ENCODE measurements around the gene ADARB2.

ADARB2 gene

DNA sequence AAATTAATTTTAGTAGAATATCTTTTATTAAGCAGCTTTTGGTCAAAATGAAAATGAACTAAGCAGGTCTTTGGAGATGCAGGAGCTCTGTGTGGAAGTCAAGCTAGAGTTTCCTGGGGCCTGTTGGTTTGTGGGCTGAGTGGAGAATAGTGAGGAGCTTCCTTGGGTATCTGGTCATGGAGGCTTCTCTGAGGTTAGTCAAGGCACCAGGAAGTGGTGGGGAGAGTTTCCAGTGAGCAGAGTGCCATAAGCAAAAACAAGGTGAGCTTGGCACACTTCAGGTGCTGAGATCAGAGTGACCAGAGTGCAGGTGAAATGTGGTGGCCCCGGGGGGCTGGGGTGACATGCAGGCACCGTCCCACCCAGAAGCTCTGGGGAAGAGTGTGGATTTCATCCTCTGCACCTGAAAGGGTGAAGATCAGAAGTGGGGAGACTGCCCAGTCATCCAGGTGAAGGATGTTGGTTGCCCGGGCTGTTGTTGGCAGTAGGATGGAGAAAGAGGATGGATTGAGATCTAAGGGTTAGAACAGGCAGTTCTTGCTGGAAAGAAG lies 603.8 kb downstream of the ADARB2 start:
- Histone ChIP-seq H3K4me3 (replicated peaks; ENCODE audit: insufficient read depth, low read length) (no peak overlapping the region), H3K27me3 (ENCODE audit: insufficient read depth, poor library complexity, severe bottlenecking) (no peaks in the 10 kb centered on the region), H3K27ac (replicated peaks) (no peak overlapping the region)
- TF ChIP-seq SPI1 (IDR thresholded peaks at IDR 0.05; ENCODE audit: borderline replicate concordance, low read depth) (no peak), CTCF (IDR thresholded peaks at IDR 0.05; ENCODE audit: insufficient read depth, low read length) (no peak), POLR2AphosphoS5 (IDR thresholded peaks at IDR 0.05; ENCODE audit: low read depth) (no peak), REST (IDR thresholded peaks at IDR 0.05; ENCODE audit: insufficient replicate concordance, low read depth) (no peak), GABPA (IDR thresholded peaks at IDR 0.05; ENCODE audit: low read depth) (no peak)
- no peak for DNase-seq (ENCODE audit: low read depth in 1 of 2, low spot score in 1 of 2)

- TF ChIP-seq POLR2AphosphoS5 (IDR thresholded peaks at IDR 0.05; ENCODE audit: low read depth) (no peak), CTCF (IDR thresholded peaks at IDR 0.05; ENCODE audit: insufficient read depth, low read length) (no peak), REST (IDR thresholded peaks at IDR 0.05; ENCODE audit: insufficient replicate concordance, low read depth) (no peak), SPI1 (IDR thresholded peaks at IDR 0.05; ENCODE audit: borderline replicate concordance, low read depth) (no peak), GABPA (IDR thresholded peaks at IDR 0.05; ENCODE audit: low read depth) (no peak)
- DNase-seq (ENCODE audit: low read depth in 1 of 2, low spot score in 1 of 2): no peak
- Histone ChIP-seq H3K27ac (replicated peaks) (no peak overlapping the region), H3K4me3 (replicated peaks; ENCODE audit: insufficient read depth, low read length) (no peak overlapping the region), H3K27me3 (ENCODE audit: insufficient read depth, poor library complexity, severe bottlenecking) (no peaks in the 10 kb centered on the region)
These were observed 604.7 kb downstream of the ADARB2 start for GRCh38 chr10:1132584-1132983.

- no peak for DNase-seq (ENCODE audit: low read depth in 1 of 2, low spot score in 1 of 2)
- no peak overlapping the region for H3K27ac ChIP-seq (replicated peaks)
These were observed 606.1 kb downstream of the ADARB2 start for GRCh38 chr10:1130995-1131790.

More at GRCh38 chr10:1130995-1131790, 606.1 kb downstream of the ADARB2 start:
- no peaks in the 10 kb centered on the region for H3K27me3 ChIP-seq (ENCODE audit: insufficient read depth, poor library complexity, severe bottlenecking)
- H3K4me3 ChIP-seq (replicated peaks; ENCODE audit: insufficient read depth, low read length): no peak overlapping the region
- no peak for TF ChIP-seq CTCF (IDR thresholded peaks at IDR 0.05; ENCODE audit: insufficient read depth, low read length)
- TF ChIP-seq REST (IDR thresholded peaks at IDR 0.05; ENCODE audit: insufficient replicate concordance, low read depth): no peak
- TF ChIP-seq GABPA (IDR thresholded peaks at IDR 0.05; ENCODE audit: low read depth): no peak
- TF ChIP-seq POLR2AphosphoS5 (IDR thresholded peaks at IDR 0.05; ENCODE audit: low read depth): no peak
- TF ChIP-seq SPI1 (IDR thresholded peaks at IDR 0.05; ENCODE audit: borderline replicate concordance, low read depth): no peak

All from HL-60 (cell line).